GM12872 (cell line): ENCODE measurements around the gene WDR45.

Source experiments
- CTCF ChIP-seq: IDR thresholded peaks from 3 replicates; pipeline ENCODE4 v1.5.1; 2011; ENCODE audit warnings: low read depth, mild to moderate bottlenecking, low read length, moderate library complexity; ENCODE audit not compliant: insufficient read depth

The WDR45 gene

GRCh38 chrX:49042581-49043219 is 37.0 kb downstream of the WDR45 start:
- TF ChIP-seq CTCF = no peak

- no peak for TF ChIP-seq CTCF
Observed at GRCh38 chrX:49041744-49042580, 37.7 kb downstream of the WDR45 start.

GRCh38 chrX:49040376-49040955 is 39.2 kb downstream of the WDR45 start:
- no peak for TF ChIP-seq CTCF

DNA sequence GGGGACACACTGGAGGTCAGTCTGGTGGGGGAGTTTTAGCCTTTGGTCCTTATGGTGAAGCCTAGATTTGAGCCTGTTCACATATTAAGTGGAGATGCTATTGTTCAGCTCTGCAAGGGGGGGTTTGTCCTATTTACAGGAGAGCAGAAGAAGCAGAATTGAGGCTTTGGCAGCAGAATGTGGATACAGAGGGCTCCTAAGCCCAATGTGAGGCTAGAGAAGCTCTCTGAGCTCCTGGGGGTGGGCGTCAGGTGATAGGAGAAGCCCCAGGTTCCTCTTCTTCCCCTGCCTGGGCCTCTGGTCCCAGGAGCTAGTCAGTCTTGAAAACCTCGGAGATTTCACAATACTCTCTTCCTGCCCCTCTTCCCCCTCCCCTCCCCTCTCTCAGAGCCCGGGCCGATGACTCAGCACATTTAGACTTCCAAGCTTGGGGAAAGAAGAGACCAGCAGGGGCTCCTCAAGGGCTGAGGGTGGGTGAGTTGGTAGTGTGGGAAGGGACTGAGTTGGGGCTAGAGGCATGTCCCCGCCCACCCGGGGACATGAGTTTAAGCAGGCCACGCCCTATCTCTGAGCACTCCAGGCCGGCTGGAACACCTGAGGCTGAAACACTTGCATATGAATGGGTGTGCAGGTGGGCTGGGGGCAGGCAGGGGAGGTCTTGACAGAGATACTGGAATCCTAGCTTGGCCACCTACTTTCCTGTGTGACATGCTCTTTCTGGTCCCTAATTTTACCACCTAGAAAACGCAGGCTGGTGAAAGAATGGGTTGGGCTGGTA is 39.9 kb downstream of the WDR45 start:
- no peak for TF ChIP-seq CTCF

GRCh38 chrX:49037883-49038475 is 41.7 kb downstream of the WDR45 start:
- TF ChIP-seq CTCF = no peak

DNA sequence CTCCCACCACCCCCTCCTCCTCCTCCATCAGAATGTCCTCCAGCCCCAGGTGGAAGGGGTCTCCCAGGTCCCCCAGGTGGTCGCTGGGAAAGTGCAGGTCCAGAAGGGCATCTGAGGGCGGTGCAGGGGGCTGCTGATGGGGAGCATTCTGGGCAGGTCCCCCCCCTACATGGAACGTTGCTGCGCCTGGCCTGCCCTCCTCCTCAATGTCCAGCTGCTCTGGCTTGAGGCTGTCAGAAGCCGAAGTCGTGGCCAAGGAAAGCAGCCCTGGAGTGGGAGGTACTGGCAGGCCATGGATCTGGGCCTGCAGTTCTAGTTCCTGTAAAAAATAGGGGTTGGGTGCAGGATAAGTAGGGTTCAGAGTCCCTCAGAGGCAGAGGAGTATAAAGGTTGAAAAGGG is 49.4 kb downstream of the WDR45 start:
- TF ChIP-seq CTCF = no peak
